HepG2 (cell line): ENCODE measurements around the gene ABCA3. TPM values are rescaled to one million over a fixed set of nuclear protein-coding genes. Genes with fewer than 3 reads are reported as not detected.
A peak's percentile ranks its signal among the peaks of the same experiment; 100 is the strongest.

Source experiments
- ATF7 ChIP-seq, 2 experiments: fragments of 450-650 bp in 1 of 2; sonication (generic) in 1 of 2; formaldehyde crosslinking in 1 of 2; IDR thresholded peaks; 2 replicates each; pipeline versions ENCODE4 v1.4.0 to v1.6.1; 2016 to 2020; ENCODE audit warnings: antibody characterized with exemption in 1 of 2, mild to moderate bottlenecking in 1 of 2, missing genetic modification reagents in 1 of 2
- EED ChIP-seq: sonication (generic); formaldehyde crosslinking; IDR thresholded peaks from 2 replicates; pipeline ENCODE4 v1.5.0; 2020; ENCODE audit warnings: mild to moderate bottlenecking, missing genetic modification reagents
- GTF2F1 ChIP-seq: fragments of 150-350 bp; IDR thresholded peaks from 2 replicates; pipeline ENCODE4 v1.6.1; 2014; ENCODE audit warnings: low read length
- HHEX ChIP-seq: IDR thresholded peaks from 2 replicates; pipeline ENCODE4 v1.6.1; 2016; ENCODE audit warnings: control low read depth
- NBN ChIP-seq: fragments of 450-650 bp; conservative IDR thresholded peaks from 2 replicates; pipeline ENCODE4 v1.6.1; 2017
- NCOR1 ChIP-seq: fragments of 200-600 bp; sonication (generic); IDR thresholded peaks from 2 replicates; pipeline ENCODE4 v1.7.0; 2017; ENCODE audit warnings: antibody characterized with exemption, low read length, borderline replicate concordance
- NFATC3 ChIP-seq: sonication (generic); formaldehyde crosslinking; IDR thresholded peaks from 2 replicates; pipeline ENCODE4 v1.5.1; 2020; ENCODE audit warnings: mild to moderate bottlenecking, missing genetic modification reagents
- NFE2L2 ChIP-seq: fragments of 150-350 bp; IDR thresholded peaks from 2 replicates; pipeline ENCODE4 v1.6.1; 2014; ENCODE audit warnings: low read length
- SALL2 ChIP-seq: sonication (generic); formaldehyde crosslinking; IDR thresholded peaks from 2 replicates; pipeline ENCODE4 v1.8.1; 2023; ENCODE audit warnings: mild to moderate bottlenecking, missing genetic modification reagents, inconsistent platforms
- SMAD3 ChIP-seq: sonication (generic); formaldehyde crosslinking; IDR thresholded peaks from 2 replicates; pipeline ENCODE4 v1.4.0; 2020; ENCODE audit warnings: missing genetic modification reagents
- SP5 ChIP-seq: IDR thresholded peaks from 2 replicates; pipeline ENCODE4 v1.6.1; 2016; ENCODE audit warnings: low read depth, borderline replicate concordance
- TBP ChIP-seq: sonication (generic); formaldehyde crosslinking; IDR thresholded peaks from 2 replicates; pipeline ENCODE4 v1.5.0; 2020; ENCODE audit warnings: missing genetic modification reagents
- TOE1 ChIP-seq: sonication (generic); formaldehyde crosslinking; IDR thresholded peaks from 2 replicates; pipeline ENCODE4 v1.4.0; 2020; ENCODE audit warnings: mild to moderate bottlenecking, missing genetic modification reagents
- ZNF232 ChIP-seq: sonication (generic); formaldehyde crosslinking; IDR thresholded peaks from 2 replicates; pipeline ENCODE4 v1.4.0; 2020; ENCODE audit warnings: missing genetic modification reagents, borderline replicate concordance
- ZNF383 ChIP-seq: sonication (generic); formaldehyde crosslinking; IDR thresholded peaks from 2 replicates; pipeline ENCODE4 v1.4.0; 2020; ENCODE audit warnings: missing genetic modification reagents, mild to moderate bottlenecking, borderline replicate concordance
- ZNF430 ChIP-seq: sonication (generic); formaldehyde crosslinking; IDR thresholded peaks from 2 replicates; pipeline ENCODE4 v1.9.0; 2021; ENCODE audit warnings: mild to moderate bottlenecking, missing genetic modification reagents
- polyA plus RNA-seq, 8 experiments: library from polyadenylated mRNA; depleted of rRNA in 3 of 8; stranded (reverse) in 7 of 8; unstranded in 1 of 8; fragments of >200 nt; fragmentation: Illumina TruSeq in 4 of 8; extraction: Trizol in 4 of 8; gene quantifications; 2 replicates each; pipeline versions ENCODE4 v1.2.1 to v1.2.3, GENCODE V29; 2011 to 2016; ENCODE audit warnings: low read depth in 4 of 8, missing spikeins in 1 of 8, mixed read lengths in 1 of 8; ENCODE audit not compliant: insufficient read depth in 1 of 8
- total RNA-seq, 5 experiments: library from RNA; depleted of rRNA; stranded (reverse); fragments of >200 nt; fragmentation: Illumina TruSeq; extraction: Trizol; gene quantifications; 2 replicates each; pipeline ENCODE4 v1.2.3, GENCODE V29; 2016; ENCODE audit warnings: low read depth in 1 of 5
- TF ChIP-seq, protein P1 (sequence below): sonication (generic); formaldehyde crosslinking; IDR thresholded peaks from 2 replicates; pipeline ENCODE4 v1.4.0; 2020; ENCODE audit warnings: missing genetic modification reagents
- TF ChIP-seq, protein P2 (sequence below): sonication (generic); formaldehyde crosslinking; IDR thresholded peaks from 2 replicates; pipeline ENCODE4 v1.4.0; 2020; ENCODE audit warnings: missing genetic modification reagents
- TF ChIP-seq, protein P3 (sequence below): IDR thresholded peaks from 2 replicates; pipeline ENCODE4 v1.6.1; 2016
- TF ChIP-seq, protein P4 (sequence below): sonication (generic); formaldehyde crosslinking; conservative IDR thresholded peaks from 2 replicates; pipeline ENCODE4 v1.4.0; 2020; ENCODE audit warnings: missing genetic modification reagents
- TF ChIP-seq, protein P5 (sequence below): sonication (generic); formaldehyde crosslinking; IDR thresholded peaks from 2 replicates; pipeline ENCODE4 v1.4.0; 2020; ENCODE audit warnings: missing genetic modification reagents
- TF ChIP-seq, protein P6 (sequence below): sonication (generic); formaldehyde crosslinking; IDR thresholded peaks from 2 replicates; pipeline ENCODE4 v1.5.1; 2020; ENCODE audit warnings: mild to moderate bottlenecking, missing genetic modification reagents

ABCA3 gene
- total and polyA plus RNA-seq, 2 of the 13 experiments (the other 11 are each of a cell fraction or from before 2014, with no cell fraction given), result 0.60 to 1.5 TPM

DNA sequence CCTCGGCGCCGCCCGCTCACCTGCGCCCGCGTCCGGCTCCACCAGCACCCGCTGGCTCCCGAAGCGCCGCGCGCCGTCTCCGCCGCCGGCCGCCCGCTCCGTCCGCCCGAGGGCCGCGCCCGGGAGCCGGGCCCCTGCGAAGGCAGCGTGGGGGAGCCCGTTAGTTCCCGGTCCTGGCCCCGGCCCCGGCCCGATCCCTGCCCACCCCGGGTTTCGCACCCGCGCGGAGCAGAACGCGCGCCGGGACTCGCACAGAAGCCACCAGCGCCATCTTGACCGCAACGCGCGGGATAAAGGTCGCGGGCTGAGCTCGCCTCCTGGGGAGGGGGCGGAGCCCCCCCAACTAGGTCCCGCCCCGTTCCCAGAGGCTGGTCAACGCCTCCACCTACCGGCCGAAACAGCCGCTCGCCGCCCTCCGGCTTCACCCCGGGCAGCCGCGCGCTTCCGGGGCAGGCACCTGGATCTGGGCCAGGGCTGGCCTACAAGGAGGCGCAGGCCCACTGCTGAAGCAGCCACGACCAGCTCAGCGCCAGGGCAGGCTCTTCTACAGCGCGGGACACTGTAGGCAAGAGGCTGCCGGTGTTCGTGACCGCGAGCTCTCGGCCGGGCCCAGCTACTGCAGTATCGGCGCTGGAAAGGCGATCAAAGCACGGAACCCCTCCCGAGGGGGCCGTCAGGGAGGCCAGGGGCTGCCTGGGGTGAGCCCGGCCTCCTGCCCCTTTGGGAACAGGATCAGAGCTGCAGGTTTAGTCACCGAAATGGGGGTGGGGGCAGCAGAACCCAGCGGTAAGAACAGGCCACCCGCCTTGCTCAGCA lies 89.0 kb downstream of the ABCA3 start, which contains the start of gene ECI1 (continued):
- TF ChIP-seq GTF2F1 (no peak), EED (0 out of 2 replicates have a peak, but pooled peaks have one; percentile 50), ATF7 (IDR thresholded peaks at IDR 0.05) (no peak), ATF7 (CRISPR knock-in tag; IDR thresholded peaks at IDR 0.05) (peak; percentile 47), NFATC3 (CRISPR knock-in tag) (no peak), ZNF430 (CRISPR knock-in tag) (peak; percentile 88), ZNF232 (CRISPR knock-in tag) (no peak; the same call in 1 of the 2 replicates), NBN (no peak), TBP (CRISPR knock-in tag) (no peak; the same call in 1 of the 2 replicates), ZNF383 (CRISPR knock-in tag) (no peak), SALL2 (CRISPR knock-in tag) (peak; percentile 65; the same call in 1 of the 2 replicates), NCOR1 (0 out of 2 replicates have a peak, but pooled peaks have one; percentile 26), HHEX (CRISPR knock-in tag) (peak; percentile 24; the same call in 1 of the 2 replicates), TOE1 (CRISPR knock-in tag) (no peak), SP5 (peak; percentile 87), NFE2L2 (no peak), SMAD3 (no peak; the same call in 1 of the 2 replicates)
- TF ChIP-seq, protein P1, sequence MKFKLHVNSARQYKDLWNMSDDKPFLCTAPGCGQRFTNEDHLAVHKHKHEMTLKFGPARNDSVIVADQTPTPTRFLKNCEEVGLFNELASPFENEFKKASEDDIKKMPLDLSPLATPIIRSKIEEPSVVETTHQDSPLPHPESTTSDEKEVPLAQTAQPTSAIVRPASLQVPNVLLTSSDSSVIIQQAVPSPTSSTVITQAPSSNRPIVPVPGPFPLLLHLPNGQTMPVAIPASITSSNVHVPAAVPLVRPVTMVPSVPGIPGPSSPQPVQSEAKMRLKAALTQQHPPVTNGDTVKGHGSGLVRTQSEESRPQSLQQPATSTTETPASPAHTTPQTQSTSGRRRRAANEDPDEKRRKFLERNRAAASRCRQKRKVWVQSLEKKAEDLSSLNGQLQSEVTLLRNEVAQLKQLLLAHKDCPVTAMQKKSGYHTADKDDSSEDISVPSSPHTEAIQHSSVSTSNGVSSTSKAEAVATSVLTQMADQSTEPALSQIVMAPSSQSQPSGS, result peak; percentile 60; the same call in 1 of the 2 replicates
- TF ChIP-seq, protein P2, sequence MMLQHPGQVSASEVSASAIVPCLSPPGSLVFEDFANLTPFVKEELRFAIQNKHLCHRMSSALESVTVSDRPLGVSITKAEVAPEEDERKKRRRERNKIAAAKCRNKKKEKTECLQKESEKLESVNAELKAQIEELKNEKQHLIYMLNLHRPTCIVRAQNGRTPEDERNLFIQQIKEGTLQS (CRISPR knock-in tag), result no peak
- TF ChIP-seq, protein P3, sequence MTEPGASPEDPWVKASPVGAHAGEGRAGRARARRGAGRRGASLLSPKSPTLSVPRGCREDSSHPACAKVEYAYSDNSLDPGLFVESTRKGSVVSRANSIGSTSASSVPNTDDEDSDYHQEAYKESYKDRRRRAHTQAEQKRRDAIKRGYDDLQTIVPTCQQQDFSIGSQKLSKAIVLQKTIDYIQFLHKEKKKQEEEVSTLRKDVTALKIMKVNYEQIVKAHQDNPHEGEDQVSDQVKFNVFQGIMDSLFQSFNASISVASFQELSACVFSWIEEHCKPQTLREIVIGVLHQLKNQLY (CRISPR knock-in tag), result peak; percentile 64
- TF ChIP-seq, protein P4, sequence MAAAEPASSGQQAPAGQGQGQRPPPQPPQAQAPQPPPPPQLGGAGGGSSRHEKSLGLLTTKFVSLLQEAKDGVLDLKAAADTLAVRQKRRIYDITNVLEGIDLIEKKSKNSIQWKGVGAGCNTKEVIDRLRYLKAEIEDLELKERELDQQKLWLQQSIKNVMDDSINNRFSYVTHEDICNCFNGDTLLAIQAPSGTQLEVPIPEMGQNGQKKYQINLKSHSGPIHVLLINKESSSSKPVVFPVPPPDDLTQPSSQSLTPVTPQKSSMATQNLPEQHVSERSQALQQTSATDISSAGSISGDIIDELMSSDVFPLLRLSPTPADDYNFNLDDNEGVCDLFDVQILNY (CRISPR knock-in tag), result 0 out of 2 replicates have a peak, but pooled peaks have one; percentile 18
- TF ChIP-seq, protein P5, sequence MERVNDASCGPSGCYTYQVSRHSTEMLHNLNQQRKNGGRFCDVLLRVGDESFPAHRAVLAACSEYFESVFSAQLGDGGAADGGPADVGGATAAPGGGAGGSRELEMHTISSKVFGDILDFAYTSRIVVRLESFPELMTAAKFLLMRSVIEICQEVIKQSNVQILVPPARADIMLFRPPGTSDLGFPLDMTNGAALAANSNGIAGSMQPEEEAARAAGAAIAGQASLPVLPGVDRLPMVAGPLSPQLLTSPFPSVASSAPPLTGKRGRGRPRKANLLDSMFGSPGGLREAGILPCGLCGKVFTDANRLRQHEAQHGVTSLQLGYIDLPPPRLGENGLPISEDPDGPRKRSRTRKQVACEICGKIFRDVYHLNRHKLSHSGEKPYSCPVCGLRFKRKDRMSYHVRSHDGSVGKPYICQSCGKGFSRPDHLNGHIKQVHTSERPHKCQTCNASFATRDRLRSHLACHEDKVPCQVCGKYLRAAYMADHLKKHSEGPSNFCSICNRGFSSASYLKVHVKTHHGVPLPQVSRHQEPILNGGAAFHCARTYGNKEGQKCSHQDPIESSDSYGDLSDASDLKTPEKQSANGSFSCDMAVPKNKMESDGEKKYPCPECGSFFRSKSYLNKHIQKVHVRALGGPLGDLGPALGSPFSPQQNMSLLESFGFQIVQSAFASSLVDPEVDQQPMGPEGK (CRISPR knock-in tag), result peak; percentile 100
- TF ChIP-seq, protein P6, sequence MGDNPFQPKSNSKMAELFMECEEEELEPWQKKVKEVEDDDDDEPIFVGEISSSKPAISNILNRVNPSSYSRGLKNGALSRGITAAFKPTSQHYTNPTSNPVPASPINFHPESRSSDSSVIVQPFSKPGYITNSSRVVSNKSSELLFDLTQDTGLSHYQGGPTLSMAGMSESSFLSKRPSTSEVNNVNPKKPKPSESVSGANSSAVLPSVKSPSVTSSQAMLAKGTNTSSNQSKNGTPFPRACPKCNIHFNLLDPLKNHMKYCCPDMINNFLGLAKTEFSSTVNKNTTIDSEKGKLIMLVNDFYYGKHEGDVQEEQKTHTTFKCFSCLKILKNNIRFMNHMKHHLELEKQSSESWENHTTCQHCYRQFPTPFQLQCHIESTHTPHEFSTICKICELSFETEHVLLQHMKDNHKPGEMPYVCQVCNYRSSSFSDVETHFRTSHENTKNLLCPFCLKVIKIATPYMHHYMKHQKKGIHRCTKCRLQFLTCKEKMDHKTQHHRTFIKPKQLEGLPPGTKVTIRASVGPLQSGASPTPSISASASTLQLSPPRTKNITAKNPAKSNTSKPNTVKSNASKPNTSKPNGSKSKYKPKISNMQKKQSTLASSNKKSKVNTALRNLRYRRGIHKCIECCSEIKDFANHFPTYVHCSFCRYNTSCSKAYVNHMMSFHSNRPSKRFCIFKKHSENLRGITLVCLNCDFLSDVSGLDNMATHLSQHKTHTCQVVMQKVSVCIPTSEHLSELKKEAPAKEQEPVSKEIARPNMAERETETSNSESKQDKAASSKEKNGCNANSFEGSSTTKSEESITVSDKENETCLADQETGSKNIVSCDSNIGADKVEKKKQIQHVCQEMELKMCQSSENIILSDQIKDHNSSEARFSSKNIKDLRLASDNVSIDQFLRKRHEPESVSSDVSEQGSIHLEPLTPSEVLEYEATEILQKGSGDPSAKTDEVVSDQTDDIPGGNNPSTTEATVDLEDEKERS, result no peak; the same call in 1 of the 2 replicates
